ENCODE data around the gene RHEB.
"Not testable (repeated sequence)": the region's sequence is repeated elsewhere in the genome, so short reads cannot be mapped to it uniquely, and the experiment has no call there.

The RHEB gene, protein sequence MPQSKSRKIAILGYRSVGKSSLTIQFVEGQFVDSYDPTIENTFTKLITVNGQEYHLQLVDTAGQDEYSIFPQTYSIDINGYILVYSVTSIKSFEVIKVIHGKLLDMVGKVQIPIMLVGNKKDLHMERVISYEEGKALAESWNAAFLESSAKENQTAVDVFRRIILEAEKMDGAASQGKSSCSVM

DNA sequence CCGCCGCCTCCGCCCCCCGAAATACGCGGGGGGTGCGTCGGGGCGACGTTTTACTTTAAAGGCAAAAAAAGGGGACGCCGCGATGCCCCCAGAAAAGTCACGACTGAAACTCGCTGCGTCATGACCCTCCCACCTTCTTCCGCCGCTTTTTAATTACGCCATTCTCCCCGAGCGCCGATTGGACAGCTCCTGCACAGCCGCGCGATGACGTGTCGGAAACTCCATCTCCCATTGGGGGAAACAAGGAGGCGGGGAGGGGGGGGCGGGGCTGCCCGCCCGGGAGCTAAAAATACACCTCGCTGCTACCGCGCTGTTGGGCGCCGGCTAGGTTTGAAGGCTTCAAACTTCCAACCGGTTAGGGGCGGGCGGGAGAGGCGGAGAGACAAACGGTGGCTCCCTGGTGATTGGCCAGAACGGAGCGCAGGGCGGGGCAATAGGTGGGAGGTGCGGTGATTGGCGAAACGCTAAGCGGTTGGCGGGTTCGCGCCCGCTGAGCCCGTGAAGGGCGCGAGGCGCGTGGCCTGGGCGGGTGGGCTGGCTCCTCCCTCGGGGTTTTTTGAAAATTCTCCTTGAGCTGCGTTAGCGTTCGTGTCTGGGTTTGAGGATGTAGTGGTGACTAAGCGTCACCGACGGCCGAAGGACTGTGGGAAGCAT lies at the start of gene RHEB:
TSS of gene RHEB (minus strand) at position 131 of the 654 bp plus-strand sequence. CDS start 384 bp downstream, outside the sequence.
- FAIRE-seq: no peak

- no peak for FAIRE-seq
Measured at GRCh38 chr7:151566897-151567320, 47.2 kb upstream of the RHEB start.

DNA sequence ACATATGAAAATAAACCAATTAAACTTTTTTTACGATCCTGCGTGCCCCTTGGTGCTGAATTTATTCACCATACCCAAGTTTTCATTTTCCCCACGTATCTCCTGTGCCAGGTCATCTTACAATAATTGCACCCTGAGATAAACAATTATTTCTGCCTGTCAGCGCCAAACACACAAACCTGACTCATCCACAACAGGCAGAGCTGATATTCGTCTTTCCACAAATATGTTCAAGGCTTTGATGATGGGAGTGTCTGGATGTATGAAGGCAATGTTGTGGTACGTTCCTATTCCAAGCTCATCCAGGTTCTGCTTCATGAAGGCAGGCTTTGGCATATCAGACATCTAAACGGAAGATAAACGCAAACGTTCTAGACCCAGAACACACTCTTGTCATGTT lies 45.8 kb upstream of the RHEB start:
- no peak for FAIRE-seq

DNA sequence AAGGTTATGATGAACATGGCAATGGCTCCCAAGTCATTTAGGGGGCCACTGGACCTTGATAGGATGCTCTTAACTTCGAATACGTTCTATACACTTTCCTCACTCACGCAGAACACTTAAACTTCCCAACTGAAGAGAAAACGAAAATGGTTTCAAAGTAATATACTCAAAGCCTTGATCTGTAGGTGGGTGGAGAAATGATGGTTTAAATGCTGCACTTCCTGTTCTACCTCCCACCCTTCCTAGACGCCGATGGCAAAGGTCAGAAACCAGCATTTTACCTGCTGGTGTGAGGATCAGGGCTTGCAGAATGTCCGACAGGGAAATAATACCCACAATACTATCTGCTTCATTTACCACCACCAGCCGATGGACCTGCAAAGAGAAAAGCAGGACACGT lies 40.5 kb upstream of the RHEB start:
- no peak for FAIRE-seq

DNA sequence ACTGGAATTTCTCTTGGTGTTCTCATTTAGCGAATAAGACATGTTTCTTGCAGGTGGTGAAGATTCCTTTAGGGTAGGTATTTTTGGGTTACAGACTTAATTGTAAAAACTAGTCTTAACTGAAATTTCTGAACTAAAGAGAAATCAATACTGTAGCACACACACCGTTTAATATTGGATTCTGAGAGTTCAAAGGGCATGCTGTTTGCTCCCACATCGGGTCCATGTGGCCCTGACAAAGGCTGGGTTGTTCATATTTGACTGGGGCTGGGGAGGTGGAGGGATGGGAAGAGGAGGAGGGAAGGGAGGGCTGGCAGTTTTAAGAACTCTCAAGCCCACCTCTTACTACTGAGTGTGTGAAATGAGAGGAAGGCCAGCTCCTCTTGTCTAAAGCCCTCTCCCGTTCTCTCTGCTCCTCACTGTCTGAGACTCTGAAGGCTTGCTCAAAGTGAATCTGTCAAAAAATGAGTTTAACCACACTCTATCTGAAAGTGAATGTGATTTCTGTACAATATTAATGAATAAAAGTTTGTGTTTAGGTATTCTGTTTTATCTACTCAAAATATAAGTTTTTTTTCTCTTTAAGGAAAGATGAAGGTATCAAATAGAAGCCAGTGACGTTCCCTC lies 40.0 kb upstream of the RHEB start:
- FAIRE-seq: no peak

DNA sequence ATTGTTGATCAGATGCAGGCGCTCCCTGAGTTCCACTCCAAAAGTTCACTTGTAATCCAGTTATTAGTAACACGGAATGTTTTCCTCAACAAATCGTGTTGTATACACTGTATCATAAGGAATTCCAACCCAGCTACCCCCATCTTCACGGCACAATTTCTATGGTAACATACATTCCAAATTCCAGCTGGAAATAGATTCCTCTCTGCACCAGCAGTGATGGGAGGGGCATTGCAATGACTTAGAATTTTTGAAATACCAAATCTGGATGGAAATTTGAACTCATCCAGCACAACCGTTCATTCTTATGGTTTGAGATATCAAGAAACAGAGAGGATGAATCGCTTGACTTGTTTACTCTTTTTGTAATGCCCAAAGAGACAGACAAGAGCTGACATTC lies 38.9 kb upstream of the RHEB start:
- FAIRE-seq: no peak

- no peak for FAIRE-seq
Measured at GRCh38 chr7:151556592-151556991, 36.9 kb upstream of the RHEB start.

- FAIRE-seq: no peak
Measured at GRCh38 chr7:151553356-151553755, 33.7 kb upstream of the RHEB start.

GRCh38 chr7:151552352-151553028 lies 32.8 kb upstream of the RHEB start:
- FAIRE-seq: no peak

GRCh38 chr7:151551820-151552219 lies 32.1 kb upstream of the RHEB start:
- no peak for FAIRE-seq

GRCh38 chr7:151550656-151551286 lies 31.1 kb upstream of the RHEB start:
- no peak for FAIRE-seq

DNA sequence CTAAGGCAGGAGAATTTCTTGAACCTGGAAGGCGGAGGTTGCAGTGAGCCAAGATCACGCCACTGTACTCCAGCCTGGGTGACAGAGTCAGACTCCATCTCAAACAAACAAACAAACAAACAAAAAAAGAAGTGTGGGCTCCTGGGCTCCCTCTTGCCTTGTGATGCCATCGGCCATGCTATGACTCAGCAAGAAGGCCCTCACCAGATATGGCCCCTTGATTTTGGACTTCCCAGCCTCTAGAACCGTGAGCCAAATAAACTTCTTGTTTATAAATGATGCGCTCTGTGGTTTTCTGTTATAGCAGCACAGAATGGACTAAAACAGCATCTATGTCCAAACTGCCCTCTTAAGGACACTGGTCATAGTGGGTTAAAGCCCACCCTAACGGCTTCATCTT lies 29.9 kb upstream of the RHEB start:
- FAIRE-seq: no peak

- no peak for FAIRE-seq
Measured at GRCh38 chr7:151549083-151549482, 29.4 kb upstream of the RHEB start.

- FAIRE-seq: no peak
Measured at GRCh38 chr7:151544183-151544582, 24.5 kb upstream of the RHEB start.

DNA sequence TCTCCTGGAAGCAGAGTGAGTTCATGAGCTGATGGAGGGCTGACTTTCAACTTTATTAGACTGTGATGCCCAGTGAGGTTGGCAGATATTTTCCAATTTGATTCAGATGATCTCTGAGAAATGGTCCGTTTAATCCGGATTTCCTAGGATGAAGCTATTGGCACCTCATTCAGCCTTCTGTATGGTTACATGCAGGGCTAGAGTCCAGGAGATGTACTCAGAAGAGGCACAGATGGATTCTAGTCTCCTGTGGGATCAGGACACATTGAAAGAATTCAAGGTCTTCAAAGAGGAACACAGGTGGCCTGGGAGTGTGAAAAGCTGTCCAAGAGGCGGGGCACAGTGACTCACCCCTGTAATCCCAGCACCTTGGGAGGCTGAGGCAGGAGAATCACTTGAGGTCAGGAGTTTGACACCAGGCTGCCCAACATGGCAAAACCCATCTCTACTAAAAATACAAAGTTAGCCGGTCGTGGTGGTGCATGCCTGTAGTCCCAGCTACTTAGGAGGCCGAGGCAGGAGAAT lies 23.0 kb upstream of the RHEB start:
- FAIRE-seq: no peak

GRCh38 chr7:151541709-151542499 lies 22.2 kb upstream of the RHEB start:
- no peak for FAIRE-seq

DNA sequence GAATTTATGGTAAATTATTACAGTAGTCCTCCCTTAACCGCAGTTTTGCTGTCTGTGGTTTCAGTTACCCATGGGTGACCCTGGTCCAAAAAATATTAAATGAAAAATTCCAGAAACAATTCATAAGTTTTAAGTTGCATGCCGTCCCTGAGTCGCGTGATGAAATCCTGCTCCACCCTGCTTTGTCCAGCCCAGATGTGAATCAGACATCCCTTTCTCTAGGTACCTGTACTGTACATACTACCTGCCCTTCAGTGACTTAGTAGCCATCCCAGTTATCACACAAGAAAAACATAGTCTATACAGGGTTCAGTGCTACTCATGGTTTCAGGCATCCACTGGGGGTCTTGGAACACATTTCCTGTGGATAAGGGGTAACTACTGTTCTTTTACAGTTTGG lies 20.5 kb upstream of the RHEB start:
- no peak for FAIRE-seq

DNA sequence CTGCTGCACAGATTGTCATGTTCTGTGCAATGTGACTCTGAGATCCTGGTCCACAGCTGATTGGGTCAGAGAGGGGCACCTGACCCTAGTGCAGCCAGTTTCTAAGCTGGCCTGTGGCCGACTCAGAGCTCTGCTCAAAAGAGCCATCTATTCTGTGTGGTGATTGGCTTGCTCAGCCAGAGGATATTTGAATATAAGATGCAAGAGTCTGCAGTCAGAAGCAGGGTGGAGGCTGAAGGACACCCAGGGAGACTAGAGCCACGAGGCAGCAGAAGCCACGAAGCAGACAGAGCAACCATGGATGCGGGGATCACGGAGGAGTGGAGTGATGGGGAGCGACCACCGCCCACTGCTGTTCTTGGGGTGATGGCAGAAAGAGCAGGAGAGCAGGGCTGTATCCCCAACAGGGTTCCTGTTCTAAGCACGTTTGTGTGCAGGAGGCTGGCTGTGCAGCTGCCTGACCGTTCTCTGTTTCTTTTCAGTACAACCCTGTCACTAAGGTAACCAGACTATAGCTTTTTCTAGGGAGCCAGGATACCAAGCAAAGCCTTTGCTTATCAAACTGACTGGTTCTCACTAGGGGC lies 19.5 kb upstream of the RHEB start:
- no peak for FAIRE-seq

DNA sequence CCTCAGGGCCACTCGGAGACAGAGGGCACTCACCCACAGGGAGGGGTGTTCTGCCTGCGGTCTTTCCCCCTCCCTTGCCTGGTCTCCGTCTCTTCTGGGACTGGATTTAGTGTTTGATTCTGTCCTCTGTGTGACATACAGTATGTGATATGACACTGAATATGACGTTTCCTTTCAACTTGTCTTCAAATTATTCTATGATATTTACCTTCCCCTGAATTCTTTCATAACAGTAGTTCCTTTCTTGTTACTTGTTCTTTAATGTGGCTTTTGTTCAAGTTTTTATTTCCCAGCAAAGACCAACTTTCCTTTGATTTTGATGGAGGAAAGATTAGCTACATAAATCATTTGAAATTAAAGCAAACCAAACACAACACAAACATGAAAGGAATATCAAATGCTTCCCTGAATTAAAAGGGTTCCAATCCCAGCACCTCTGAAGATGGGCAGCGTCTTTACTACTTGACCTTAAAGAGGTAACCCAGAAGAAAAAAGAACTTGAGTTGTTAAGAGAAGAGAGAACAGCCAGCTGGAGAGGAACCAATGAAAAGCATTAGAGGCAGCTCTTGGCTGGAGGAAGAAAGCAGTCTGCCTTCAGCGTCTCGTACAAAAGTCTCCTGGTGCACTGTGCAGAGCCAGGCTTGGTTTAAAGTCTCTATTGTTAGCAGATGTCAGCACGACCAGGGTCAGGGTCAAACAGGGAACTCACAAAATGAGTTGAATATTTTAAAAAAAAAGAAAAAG lies 18.3 kb upstream of the RHEB start:
- FAIRE-seq: peak; percentile 82

GRCh38 chr7:151536178-151536577 lies 16.5 kb upstream of the RHEB start:
- FAIRE-seq: not testable (repeated sequence)

DNA sequence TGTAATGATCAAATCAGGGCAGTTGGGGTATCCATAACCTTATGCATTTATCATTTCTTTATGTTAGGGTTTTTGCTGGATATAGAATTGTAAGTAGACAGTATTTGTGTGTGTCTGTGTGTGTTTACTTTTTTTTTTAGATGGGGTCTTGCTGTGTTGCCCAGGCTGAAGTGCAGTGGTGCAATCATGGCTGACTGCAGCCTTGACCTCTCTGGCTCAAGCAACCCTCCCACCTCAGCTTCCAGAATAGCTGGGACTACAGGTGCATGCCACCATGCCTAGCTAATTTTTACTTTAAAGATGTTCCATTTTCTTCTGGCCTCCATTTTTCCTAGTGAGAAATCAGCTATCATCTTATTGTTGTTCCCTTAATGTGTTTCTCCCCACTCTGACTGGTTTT lies 10.1 kb upstream of the RHEB start:
- FAIRE-seq: no peak

Measured in endometrium (tissue), 2 donors.